Ovary (tissue), 3 donors: Measurements from ENCODE around the gene KANK2.

Source experiments
- CTCF ChIP-seq, 3 donors: fragments of 450-650 bp in 2 of 3; fragments of 200-600 bp in 1 of 3; IDR thresholded peaks; one replicate each; pipeline versions ENCODE4 v1.5.1 to v1.8.0; 2016 to 2022; ENCODE audit warnings: antibody characterized with exemption in 3 of 3, mild to moderate bottlenecking in 1 of 3
- EP300 ChIP-seq: sonication (generic); formaldehyde crosslinking; IDR thresholded peaks from one replicate; pipeline ENCODE4 v1.6.1; 2017; ENCODE audit warnings: antibody characterized with exemption
- POLR2A ChIP-seq: fragments of 450-650 bp; IDR thresholded peaks from one replicate; pipeline ENCODE4 v1.6.1; 2017; ENCODE audit warnings: antibody characterized with exemption, mild to moderate bottlenecking, moderate library complexity
- donor health status: DM: no; HTN: no; CAD: no.

GRCh38 chr19:11155373-11156120, 41.8 kb downstream of the KANK2 start, which contains the start of gene SPC24:
- TF ChIP-seq CTCF (IDR thresholded peaks at IDR 0.05) (no peak), POLR2A (no peak), EP300 (no peak)
